ENCODE data around the gene SPP2. TPM values are rescaled to one million over a fixed set of nuclear protein-coding genes. Genes with fewer than 3 reads are reported as not detected.

Gene SPP2
- total RNA-seq, 1 experiment from 2014 or later, result not detected

DNA sequence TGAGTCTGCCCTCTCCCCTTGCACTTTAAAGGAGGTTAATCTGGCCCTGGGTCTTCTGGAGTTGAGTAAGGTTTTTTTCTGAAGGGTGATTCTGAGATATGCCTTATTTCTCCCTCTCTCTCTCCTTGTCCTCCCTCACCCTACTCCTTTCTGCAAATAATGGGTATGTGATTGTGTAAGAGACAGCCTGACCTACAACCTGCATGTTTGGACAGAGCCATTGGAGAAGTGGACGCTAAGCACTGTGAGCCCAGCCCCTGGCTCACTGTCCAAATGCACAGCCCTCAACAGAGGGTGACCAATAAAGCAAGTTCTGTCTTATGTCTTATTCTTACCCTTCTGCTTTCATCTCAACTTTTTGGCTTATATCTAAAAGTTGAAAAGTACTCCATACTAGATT, 71.5 kb downstream of the SPP2 start:
- no peak overlapping the region for H4K8ac ChIP-seq (replicated peaks; ENCODE audit: insufficient read length, low read depth, low read length)
- TF ChIP-seq, protein P1, sequence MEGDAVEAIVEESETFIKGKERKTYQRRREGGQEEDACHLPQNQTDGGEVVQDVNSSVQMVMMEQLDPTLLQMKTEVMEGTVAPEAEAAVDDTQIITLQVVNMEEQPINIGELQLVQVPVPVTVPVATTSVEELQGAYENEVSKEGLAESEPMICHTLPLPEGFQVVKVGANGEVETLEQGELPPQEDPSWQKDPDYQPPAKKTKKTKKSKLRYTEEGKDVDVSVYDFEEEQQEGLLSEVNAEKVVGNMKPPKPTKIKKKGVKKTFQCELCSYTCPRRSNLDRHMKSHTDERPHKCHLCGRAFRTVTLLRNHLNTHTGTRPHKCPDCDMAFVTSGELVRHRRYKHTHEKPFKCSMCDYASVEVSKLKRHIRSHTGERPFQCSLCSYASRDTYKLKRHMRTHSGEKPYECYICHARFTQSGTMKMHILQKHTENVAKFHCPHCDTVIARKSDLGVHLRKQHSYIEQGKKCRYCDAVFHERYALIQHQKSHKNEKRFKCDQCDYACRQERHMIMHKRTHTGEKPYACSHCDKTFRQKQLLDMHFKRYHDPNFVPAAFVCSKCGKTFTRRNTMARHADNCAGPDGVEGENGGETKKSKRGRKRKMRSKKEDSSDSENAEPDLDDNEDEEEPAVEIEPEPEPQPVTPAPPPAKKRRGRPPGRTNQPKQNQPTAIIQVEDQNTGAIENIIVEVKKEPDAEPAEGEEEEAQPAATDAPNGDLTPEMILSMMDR (conservative IDR thresholded peaks at IDR 0.05), result no peak
- no peak overlapping the region for H3K56ac ChIP-seq (ENCODE audit: insufficient read length, low read depth, low read length)
- H3K79me2 ChIP-seq (ENCODE audit: insufficient read depth, low read length), result no peaks in the 10 kb centered on the region
- H3K9me3 ChIP-seq (ENCODE audit: control insufficient read depth, low read depth, low read length), result no peaks in the 10 kb centered on the region
- Mint-ChIP-seq H3K36me3 (ENCODE audit: insufficient read depth in 1 of 3, low read depth in 3 of 3) (no peaks in the 10 kb centered on the region), H3K4me1 (peaks cover 9 to 12% of the 10 kb centered on the region in 2 experiments), H3K4me3 (no peak overlapping the region), H3K27ac (no peak overlapping the region), H3K9me3 (peaks cover 0 to 4% of the 10 kb centered on the region in 2 experiments; a peak in 1 of 5 replicates), H3K27me3 (ENCODE audit: low read depth) (peaks cover 8% of the 10 kb centered on the region)
- H3T11ph ChIP-seq (ENCODE audit: low read length), result no peak overlapping the region
- H4K20me1 ChIP-seq (ENCODE audit: control insufficient read depth, insufficient read depth, insufficient read length), result no peaks in the 10 kb centered on the region
- no peak for DNase-seq
- no CpG with 5 or more reads among the region's 1 CpG for WGBS (ENCODE audit: extremely low coverage, insufficient read length, low lambda C conversion rate)
- no peak overlapping the region for H3K18ac ChIP-seq (ENCODE audit: insufficient read length, low read depth, low read length)
- H2AFZ ChIP-seq (ENCODE audit: low read length), result no peak overlapping the region
- H2BK15ac ChIP-seq (ENCODE audit: low read depth, low read length), result no peak overlapping the region
- H3K27me3 ChIP-seq (ENCODE audit: insufficient read depth, low read length), result no peaks in the 10 kb centered on the region
- no peak overlapping the region for H4K91ac ChIP-seq (ENCODE audit: insufficient read length, low read depth, low read length)
- no peak overlapping the region for H4K5ac ChIP-seq (ENCODE audit: insufficient read length, low read depth, low read length)
- H2AK5ac ChIP-seq (ENCODE audit: insufficient read length, low read length), result no peak overlapping the region
- H3K23me2 ChIP-seq (ENCODE audit: insufficient read length, low read depth, low read length, poor library complexity, severe bottlenecking), result no peaks in the 10 kb centered on the region
- no peak overlapping the region for H3K4ac ChIP-seq (ENCODE audit: low read depth, low read length)
- no peak overlapping the region for H2BK20ac ChIP-seq (ENCODE audit: low read depth, low read length, poor library complexity, severe bottlenecking)
- no peak overlapping the region for H3K4me2 ChIP-seq (ENCODE audit: insufficient read depth, insufficient read length, low read length)
- no peaks in the 10 kb centered on the region for H3K79me1 ChIP-seq (ENCODE audit: insufficient read depth, low read depth, low read length, poor library complexity, severe bottlenecking)
- H3K27ac ChIP-seq (ENCODE audit: insufficient read length, low read depth, low read length), result no peak overlapping the region
- no peak overlapping the region for H3K23ac ChIP-seq (ENCODE audit: insufficient read length, low read depth, low read length)
- no peak overlapping the region for H2BK12ac ChIP-seq (ENCODE audit: insufficient read length, low read depth, low read length)
- no peak overlapping the region for H2BK120ac ChIP-seq (ENCODE audit: low read depth, low read length, poor library complexity, severe bottlenecking)
- no peak overlapping the region for H3K9ac ChIP-seq (ENCODE audit: extremely low read depth, insufficient read length, low read length)
- no peak overlapping the region for H3K14ac ChIP-seq (ENCODE audit: insufficient read depth, low read length)
- H2BK5ac ChIP-seq (ENCODE audit: insufficient read length, low read length), result no peak overlapping the region
- no peaks in the 10 kb centered on the region for H3K4me1 ChIP-seq (ENCODE audit: insufficient read depth, low read length)

All from H9 (cell line).